CD8-positive, alpha-beta memory T cell (primary cell): ENCODE measurements around the gene SEC22C. TPM values are rescaled to one million over a fixed set of nuclear protein-coding genes. Genes with fewer than 3 reads are reported as not detected.
"Not testable (repeated sequence)": the region's sequence is repeated elsewhere in the genome, so short reads cannot be mapped to it uniquely, and the experiment has no call there.

Source experiments
- CTCF ChIA-PET: fragments of 350-600 bp; sonication (Branson Sonifier 250); formaldehyde crosslinking; loops from one replicate; lab custom pipeline; 2021; ENCODE audit warnings: antibody characterized with exemption; lab: Charles Lee
- POLR2A ChIA-PET: fragments of 350-600 bp; sonication (Branson Sonifier 250); formaldehyde crosslinking; loops from one replicate; lab custom pipeline; 2021; ENCODE audit warnings: antibody characterized with exemption; lab: Charles Lee
- DNase-seq, 5 donors: peaks; one replicate each; pipeline versions ENCODE4 v3.0.0 to v3.0.0-alpha.2; 2020 to 2022; ENCODE audit warnings: mixed read lengths in 1 of 5
- H3K27ac ChIP-seq: one replicate; pipeline ENCODE4 v1.7.0; 2013; ENCODE audit warnings: low read depth, mild to moderate bottlenecking, low read length, moderate library complexity
- H3K27me3 ChIP-seq: 2 replicates; pipeline ENCODE4 v1.7.0; 2013; ENCODE audit warnings: low read length, mild to moderate bottlenecking; ENCODE audit not compliant: insufficient read depth, poor library complexity, severe bottlenecking
- H3K36me3 ChIP-seq: 2 replicates; pipeline ENCODE4 v1.7.0; 2013; ENCODE audit warnings: mild to moderate bottlenecking, low read length, moderate library complexity; ENCODE audit not compliant: insufficient read depth
- H3K4me1 ChIP-seq: 2 replicates; pipeline ENCODE4 v1.7.0; 2013; ENCODE audit warnings: mild to moderate bottlenecking, low read length, moderate library complexity; ENCODE audit not compliant: insufficient read depth
- H3K4me3 ChIP-seq: 2 replicates; pipeline ENCODE4 v1.7.0; 2013; ENCODE audit warnings: mild to moderate bottlenecking, low read length
- H3K9me3 ChIP-seq: 2 replicates; pipeline ENCODE4 v1.7.0; 2013; ENCODE audit warnings: mild to moderate bottlenecking, low read length
- H3K27ac Mint-ChIP-seq, 8 donors: one replicate each; pipeline ENCODE4 v1.8.0; 2020 to 2021; ENCODE audit warnings: mixed read lengths in 8 of 8, mild to moderate bottlenecking in 6 of 8, inconsistent platforms in 3 of 8, moderate library complexity in 3 of 8
- H3K27me3 Mint-ChIP-seq, 2 donors: one replicate each; pipeline ENCODE4 v1.8.0; 2020 to 2021; ENCODE audit warnings: mixed read lengths in 2 of 2, mild to moderate bottlenecking in 1 of 2, moderate library complexity in 1 of 2
- H3K36me3 Mint-ChIP-seq, 3 donors: one replicate each; pipeline ENCODE4 v1.8.0; 2020 to 2021; ENCODE audit warnings: mixed read lengths in 3 of 3, inconsistent platforms in 1 of 3, mild to moderate bottlenecking in 1 of 3
- H3K4me1 Mint-ChIP-seq, 3 donors: one replicate each; pipeline ENCODE4 v1.8.0; 2020 to 2021; ENCODE audit warnings: mixed read lengths in 3 of 3, inconsistent platforms in 1 of 3, mild to moderate bottlenecking in 1 of 3
- H3K4me3 Mint-ChIP-seq, 7 donors: one replicate each; pipeline ENCODE4 v1.8.0; 2020 to 2021; ENCODE audit warnings: mixed read lengths in 7 of 7, mild to moderate bottlenecking in 6 of 7, moderate library complexity in 4 of 7, inconsistent platforms in 2 of 7
- H3K9me3 Mint-ChIP-seq, 5 donors: one replicate each; pipeline ENCODE4 v1.8.0; 2020 to 2022; ENCODE audit warnings: mixed read lengths in 5 of 5, mild to moderate bottlenecking in 3 of 5, moderate library complexity in 2 of 5, inconsistent platforms in 1 of 5
- polyA plus RNA-seq: library from polyadenylated mRNA; unstranded; fragments of 300-500 nt; fragmentation: Illumina TruSeq; gene quantifications from one replicate; pipeline ENCODE4 v1.2.3, GENCODE V29; 2021
- total RNA-seq, 2 experiments: library from RNA; stranded (reverse); gene quantifications; one replicate each; pipeline ENCODE4 v1.2.3, GENCODE V29; 2021

Gene SEC22C
- total and polyA plus RNA-seq, 3 experiments from 2014 or later: 45.5 to 53.6 (median 52.6) TPM

- H3K9me3 Mint-ChIP-seq: peaks cover 2 to 6% (median 6%) of the 10 kb centered on the region in 5 donors
- Histone ChIP-seq H3K27me3 (no peaks in the 10 kb centered on the region), H3K9me3 (no peaks in the 10 kb centered on the region), H3K4me3 (no peak overlapping the region), H3K36me3 (peaks cover 6% of the 10 kb centered on the region), H3K27ac (no peak overlapping the region), H3K4me1 (peaks cover 44% of the 10 kb centered on the region)
- DNase-seq: no peak
- peak overlapping the region in 1 of 7 donors; percentile 15 for H3K4me3 Mint-ChIP-seq
- peaks cover 53 to 71% (median 60%) of the 10 kb centered on the region in 3 donors for H3K4me1 Mint-ChIP-seq
- H3K27me3 Mint-ChIP-seq: no peaks in the 10 kb centered on the region
- peaks cover 8 to 46% (median 18%) of the 10 kb centered on the region in 3 donors for H3K36me3 Mint-ChIP-seq
- peak overlapping the region in 1 of 8 donors; percentile 69 for H3K27ac Mint-ChIP-seq
- CTCF ChIA-PET: interaction anchor here (1.2 to 2.5 kb wide), 5 partner anchors 10 to 55 kb away, joined by 3 to 9 read pairs (median 6); partner anchors contain the start of genes SEC22C and SS18L2
- POLR2A ChIA-PET: interaction anchor here (3.0 kb wide), 1 partner anchor 101 kb away, joined by 11 read pairs; the partner anchor contains the start of gene VIPR1
Observed at GRCh38 chr3:42602961-42603360, 21.2 kb upstream of the SEC22C start.

GRCh38 chr3:42601896-42602581, 20.3 kb upstream of the SEC22C start:
- Mint-ChIP-seq H3K27ac (peak overlapping the region; percentile 78 to 97 (median 92)), H3K27me3 (no peaks in the 10 kb centered on the region), H3K4me1 (peaks cover 46 to 63% (median 54%) of the 10 kb centered on the region in 3 donors), H3K36me3 (peaks cover 5 to 39% (median 11%) of the 10 kb centered on the region in 3 donors), H3K4me3 (peak overlapping the region; percentile 89 to 98 (median 94)), H3K9me3 (peaks cover 2 to 6% (median 6%) of the 10 kb centered on the region in 5 donors)
- Histone ChIP-seq H3K4me3 (peak overlapping the region; percentile 92), H3K36me3 (peaks cover 3% of the 10 kb centered on the region), H3K9me3 (no peaks in the 10 kb centered on the region), H3K27ac (peak overlapping the region; percentile 81), H3K4me1 (peaks cover 41% of the 10 kb centered on the region), H3K27me3 (no peaks in the 10 kb centered on the region)
- ChIA-PET POLR2A (interaction anchor here (1.0 to 3.0 kb wide), 5 partner anchors 9 to 100 kb away, joined by 3 to 26 read pairs (median 7); partner anchors contain the start of genes SS18L2 and VIPR1), CTCF (interaction anchor here (1.0 to 2.5 kb wide), 7 partner anchors 11 to 104 kb away, joined by 3 to 9 read pairs (median 4); partner anchors contain the start of genes SEC22C and SS18L2)
- peak in 1 of 5 donors; percentile 29 for DNase-seq

- H3K4me3 ChIP-seq: peak overlapping the region; percentile 92
- peaks cover 5 to 42% (median 11%) of the 10 kb centered on the region in 3 donors for H3K36me3 Mint-ChIP-seq
Observed at GRCh38 chr3:42600958-42601675, 19.4 kb upstream of the SEC22C start.

GRCh38 chr3:42600111-42600957, 18.6 kb upstream of the SEC22C start, which contains the start of gene NKTR:
TSS of gene NKTR (plus strand) at chr3:42600686. CDS start at chr3:42601007, 321 bp downstream.
- no peaks in the 10 kb centered on the region for H3K27me3 Mint-ChIP-seq
- peaks cover 2 to 6% (median 6%) of the 10 kb centered on the region in 5 donors for H3K9me3 Mint-ChIP-seq
- H3K4me3 Mint-ChIP-seq: peak within 1 kb of the TSS; percentile 89 to 98 (median 94)
- no peaks in the 10 kb centered on the region for H3K9me3 ChIP-seq
- DNase-seq: peak; percentile 99 to 100 (median 99)
- H3K27ac Mint-ChIP-seq: peak within 1 kb of the TSS; percentile 95 to 100 (median 97)
- ChIA-PET CTCF (interaction anchor here (0.9 to 1.9 kb wide), 8 partner anchors 9 to 98 kb away, joined by 3 to 8 read pairs (median 4); partner anchors contain the start of genes SEC22C, SS18L2 and VIPR1), POLR2A (interaction anchor here (0.5 to 3.0 kb wide), 11 partner anchors 10 to 98 kb away, joined by 3 to 26 read pairs (median 5); partner anchors contain the start of genes SEC22C, SS18L2 and VIPR1)
- H3K4me3 ChIP-seq: peak within 1 kb of the TSS; percentile 92
- H3K4me1 Mint-ChIP-seq: peaks cover 35 to 48% (median 40%) of the 10 kb centered on the region in 3 donors
- no peaks in the 10 kb centered on the region for H3K36me3 ChIP-seq
- H3K27me3 ChIP-seq: no peaks in the 10 kb centered on the region
- peaks cover 2 to 45% (median 11%) of the 10 kb centered on the region in 3 donors for H3K36me3 Mint-ChIP-seq
- peak within 1 kb of the TSS; percentile 81 for H3K27ac ChIP-seq
- H3K4me1 ChIP-seq: peaks cover 33% of the 10 kb centered on the region

More at GRCh38 chr3:42600958-42601675, 19.4 kb upstream of the SEC22C start:
- no peaks in the 10 kb centered on the region for H3K27me3 ChIP-seq
- peak overlapping the region; percentile 81 for H3K27ac ChIP-seq
- peaks cover 40% of the 10 kb centered on the region for H3K4me1 ChIP-seq
- ChIA-PET CTCF (interaction anchor here (0.9 to 2.5 kb wide), 9 partner anchors 8 to 103 kb away, joined by 3 to 8 read pairs (median 4); partner anchors contain the start of genes SEC22C, SS18L2 and VIPR1), POLR2A (interaction anchor here (1.0 to 3.0 kb wide), 10 partner anchors 10 to 99 kb away, joined by 3 to 26 read pairs (median 6); partner anchors contain the start of genes SEC22C, SS18L2 and VIPR1)
- H3K27ac Mint-ChIP-seq: peak overlapping the region; percentile 78 to 97 (median 94)
- H3K4me1 Mint-ChIP-seq: peaks cover 43 to 56% (median 47%) of the 10 kb centered on the region in 3 donors
- no peaks in the 10 kb centered on the region for H3K27me3 Mint-ChIP-seq
- H3K4me3 Mint-ChIP-seq: peak overlapping the region; percentile 89 to 98 (median 94)
- H3K9me3 Mint-ChIP-seq: peaks cover 2 to 6% (median 6%) of the 10 kb centered on the region in 5 donors
- no peaks in the 10 kb centered on the region for H3K9me3 ChIP-seq
- DNase-seq: peak in 3 of 5 donors; percentile 43 to 50 (median 47)
- H3K36me3 ChIP-seq: no peaks in the 10 kb centered on the region

- peaks cover 35 to 45% (median 43%) of the 10 kb centered on the region in 3 donors for H3K4me1 Mint-ChIP-seq
- peak overlapping the region in 1 of 8 donors; percentile 66 for H3K27ac Mint-ChIP-seq
- H3K36me3 Mint-ChIP-seq: peaks cover 1 to 51% (median 7%) of the 10 kb centered on the region in 3 donors
- POLR2A ChIA-PET, H3K9me3 Mint-ChIP-seq, H3K27me3 ChIP-seq, H3K27ac ChIP-seq, H3K27me3 Mint-ChIP-seq, H3K4me3 ChIP-seq, H3K9me3 ChIP-seq, DNase-seq: not testable (repeated sequence)
- CTCF ChIA-PET: interaction anchor here (1.5 kb wide), 1 partner anchor 95 kb away, joined by 4 read pairs; no protein-coding TSS in a partner anchor
- H3K4me3 Mint-ChIP-seq: peak overlapping the region in 3 of 7 donors; percentile 28 to 57 (median 41)
- Histone ChIP-seq H3K4me1 (peaks cover 31% of the 10 kb centered on the region), H3K36me3 (peaks cover 14% of the 10 kb centered on the region)
Observed at GRCh38 chr3:42597098-42597497, 15.3 kb upstream of the SEC22C start.

GRCh38 chr3:42595682-42596081, 13.9 kb upstream of the SEC22C start:
- peaks cover 20% of the 10 kb centered on the region for H3K36me3 ChIP-seq
- POLR2A ChIA-PET: no interaction called here

More at GRCh38 chr3:42595682-42596081, 13.9 kb upstream of the SEC22C start:
- Mint-ChIP-seq H3K4me1 (peaks cover 36 to 48% (median 45%) of the 10 kb centered on the region in 3 donors), H3K27ac (peak overlapping the region in 1 of 8 donors; percentile 60), H3K36me3 (peaks cover 0 to 55% (median 7%) of the 10 kb centered on the region in 3 donors), H3K9me3 (no peaks in the 10 kb centered on the region), H3K27me3 (peaks cover 0 to under 1% of the 10 kb centered on the region in 2 donors), H3K4me3 (peak overlapping the region in 1 of 7 donors; percentile 43)
- Histone ChIP-seq H3K27ac (no peak overlapping the region), H3K4me1 (peaks cover 32% of the 10 kb centered on the region), H3K9me3 (no peaks in the 10 kb centered on the region), H3K27me3 (no peaks in the 10 kb centered on the region), H3K4me3 (no peak overlapping the region)
- no peak for DNase-seq
- CTCF ChIA-PET: interaction anchor here (1.1 kb wide), 1 partner anchor 14 kb away, joined by 3 read pairs; the partner anchor contains the start of gene SEC22C
